Measurements from ENCODE around the gene ETV4. TPM values are rescaled to one million over a fixed set of nuclear protein-coding genes. Genes with fewer than 3 reads are reported as not detected.

The ETV4 gene
- total RNA-seq, 2 donors from 2014 or later = 51.1 to 83.0 TPM

- H3K4me3 Mint-ChIP-seq = no peak overlapping the region
- Histone ChIP-seq H3K4me3 (ENCODE audit: low read length) (no peak overlapping the region), H3K9ac (ENCODE audit: extremely low read depth, low read length, poor library complexity, severe bottlenecking) (no peak overlapping the region), H3K27ac (ENCODE audit: low read depth, low read length) (no peak overlapping the region), H3K36me3 (ENCODE audit: control insufficient read depth, insufficient read depth, low read length) (no peaks in the 10 kb centered on the region), H3K27me3 (ENCODE audit: control insufficient read depth, insufficient read depth, low read length, poor library complexity, severe bottlenecking) (peaks cover 17% of the 10 kb centered on the region), H3K9me3 (ENCODE audit: control insufficient read depth, low read length) (no peaks in the 10 kb centered on the region), H3K4me1 (ENCODE audit: control insufficient read depth, insufficient read depth, low read length) (no peaks in the 10 kb centered on the region)
- no peak for TF ChIP-seq CTCF (conservative IDR thresholded peaks at IDR 0.05)
- H3K4me1 Mint-ChIP-seq = peaks cover 20% of the 10 kb centered on the region
- WGBS, 2 experiments (ENCODE audit: insufficient coverage in 1 of 2, insufficient read length in 1 of 2) = 95 to 100% methylated on average over 2 to 3 of the region's 3 CpGs
- no peaks in the 10 kb centered on the region for H3K9me3 Mint-ChIP-seq
- H3K27ac Mint-ChIP-seq = no peak overlapping the region
- H3K27me3 Mint-ChIP-seq (ENCODE audit: insufficient read depth) = peaks cover 8% of the 10 kb centered on the region
- H3K36me3 Mint-ChIP-seq (ENCODE audit: low read depth) = no peaks in the 10 kb centered on the region
- peak; percentile 29 for DNase-seq
Measured at GRCh38 chr17:43570518-43570928, 24.4 kb upstream of the ETV4 start.

- H3K9me3 Mint-ChIP-seq = no peaks in the 10 kb centered on the region
- no peak overlapping the region for H3K27ac Mint-ChIP-seq
- peaks cover 7% of the 10 kb centered on the region for H3K27me3 ChIP-seq (ENCODE audit: control insufficient read depth, insufficient read depth, low read length, poor library complexity, severe bottlenecking)
- no peaks in the 10 kb centered on the region for H3K4me1 ChIP-seq (ENCODE audit: control insufficient read depth, insufficient read depth, low read length)
- DNase-seq = no peak
- no peak overlapping the region for H3K4me3 ChIP-seq (ENCODE audit: low read length)
- H3K4me1 Mint-ChIP-seq = peaks cover 9% of the 10 kb centered on the region
- 87 to 91% methylated on average over 3 to 5 of the region's 5 CpGs for WGBS, 2 experiments (ENCODE audit: insufficient coverage in 1 of 2, insufficient read length in 1 of 2)
- H3K36me3 Mint-ChIP-seq (ENCODE audit: low read depth) = no peaks in the 10 kb centered on the region
- no peak for TF ChIP-seq CTCF (conservative IDR thresholded peaks at IDR 0.05)
- no peaks in the 10 kb centered on the region for H3K36me3 ChIP-seq (ENCODE audit: control insufficient read depth, insufficient read depth, low read length)
- H3K9ac ChIP-seq (ENCODE audit: extremely low read depth, low read length, poor library complexity, severe bottlenecking) = no peak overlapping the region
- H3K27me3 Mint-ChIP-seq (ENCODE audit: insufficient read depth) = no peaks in the 10 kb centered on the region
- H3K27ac ChIP-seq (ENCODE audit: low read depth, low read length) = no peak overlapping the region
- H3K4me3 Mint-ChIP-seq = no peak overlapping the region
- H3K9me3 ChIP-seq (ENCODE audit: control insufficient read depth, low read length) = no peaks in the 10 kb centered on the region
Measured at GRCh38 chr17:43568506-43569082, 22.5 kb upstream of the ETV4 start.

GRCh38 chr17:43563600-43564594 is 17.8 kb upstream of the ETV4 start:
- no peak overlapping the region for H3K27ac ChIP-seq (ENCODE audit: low read depth, low read length)

More at GRCh38 chr17:43563600-43564594, 17.8 kb upstream of the ETV4 start:
- H3K27ac Mint-ChIP-seq = no peak overlapping the region
- H3K36me3 ChIP-seq (ENCODE audit: control insufficient read depth, insufficient read depth, low read length) = no peaks in the 10 kb centered on the region
- peaks cover 5% of the 10 kb centered on the region for H3K27me3 Mint-ChIP-seq (ENCODE audit: insufficient read depth)
- no peaks in the 10 kb centered on the region for H3K36me3 Mint-ChIP-seq (ENCODE audit: low read depth)
- H3K4me1 Mint-ChIP-seq = peaks cover 31% of the 10 kb centered on the region
- no peaks in the 10 kb centered on the region for H3K9me3 ChIP-seq (ENCODE audit: control insufficient read depth, low read length)
- DNase-seq = peak; percentile 58
- no peaks in the 10 kb centered on the region for H3K4me1 ChIP-seq (ENCODE audit: control insufficient read depth, insufficient read depth, low read length)
- no peak overlapping the region for H3K4me3 ChIP-seq (ENCODE audit: low read length)
- TF ChIP-seq CTCF (conservative IDR thresholded peaks at IDR 0.05) = no peak
- WGBS, 2 experiments (ENCODE audit: insufficient coverage in 1 of 2, insufficient read length in 1 of 2) = 67 to 75% methylated on average over 9 to 13 of the region's 15 CpGs
- no peak overlapping the region for H3K9ac ChIP-seq (ENCODE audit: extremely low read depth, low read length, poor library complexity, severe bottlenecking)
- peaks cover 9% of the 10 kb centered on the region for H3K27me3 ChIP-seq (ENCODE audit: control insufficient read depth, insufficient read depth, low read length, poor library complexity, severe bottlenecking)
- no peak overlapping the region for H3K4me3 Mint-ChIP-seq
- H3K9me3 Mint-ChIP-seq = no peaks in the 10 kb centered on the region
